SHP77 (cell line): ENCODE measurements around the gene CTBP1.

ENCODE experiments used
- DNase-seq, 2 experiments: peaks; one replicate each; lab custom pipeline; 2025; lab: John Stamatoyannopoulos, UW

Gene CTBP1

GRCh38 chr4:1222938-1223690 is 25.8 kb downstream of the CTBP1 start:
- no peak for DNase-seq

- no peak for DNase-seq
These were observed 26.7 kb downstream of the CTBP1 start for GRCh38 chr4:1222036-1222789.

- DNase-seq: no peak
These were observed 27.6 kb downstream of the CTBP1 start for GRCh38 chr4:1221155-1221870.

DNA sequence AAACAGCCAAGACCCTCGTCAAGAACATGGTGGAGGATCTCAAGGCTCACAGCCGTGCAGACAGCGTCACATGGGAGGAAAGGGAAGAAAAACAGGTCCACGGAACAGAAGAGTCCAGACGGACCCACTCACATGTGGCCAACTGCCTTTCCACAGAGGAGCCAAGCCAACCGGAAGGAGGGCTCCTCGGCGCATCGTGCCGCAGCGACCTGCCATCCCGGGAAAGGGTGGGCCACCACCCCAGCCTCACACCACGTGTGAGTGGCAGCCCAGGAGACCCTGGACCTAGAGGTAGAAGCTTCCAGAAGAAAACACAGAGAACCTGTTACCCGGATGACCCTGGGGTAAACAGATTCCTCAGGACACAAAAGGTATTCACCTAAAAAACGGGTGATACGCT is 28.4 kb downstream of the CTBP1 start:
- no peak for DNase-seq

DNA sequence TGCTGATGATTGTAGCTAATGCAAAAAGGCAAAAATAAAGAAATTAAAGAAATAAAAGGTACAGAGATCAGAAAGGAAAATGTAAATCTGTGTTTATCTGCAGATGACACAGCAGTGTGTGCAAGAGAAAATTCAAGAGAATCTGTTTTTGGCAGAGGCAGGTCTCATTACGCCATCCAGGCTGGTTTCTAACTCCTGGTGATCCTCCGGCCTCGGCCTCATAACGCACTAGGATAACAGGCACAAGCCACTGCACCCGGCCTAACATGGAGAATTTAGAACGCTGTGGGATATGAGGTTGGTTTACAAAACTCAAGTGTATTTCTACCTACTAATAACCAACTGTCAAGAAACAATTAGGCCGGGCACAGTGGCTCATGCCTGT is 29.4 kb downstream of the CTBP1 start:
- DNase-seq: no peak

DNA sequence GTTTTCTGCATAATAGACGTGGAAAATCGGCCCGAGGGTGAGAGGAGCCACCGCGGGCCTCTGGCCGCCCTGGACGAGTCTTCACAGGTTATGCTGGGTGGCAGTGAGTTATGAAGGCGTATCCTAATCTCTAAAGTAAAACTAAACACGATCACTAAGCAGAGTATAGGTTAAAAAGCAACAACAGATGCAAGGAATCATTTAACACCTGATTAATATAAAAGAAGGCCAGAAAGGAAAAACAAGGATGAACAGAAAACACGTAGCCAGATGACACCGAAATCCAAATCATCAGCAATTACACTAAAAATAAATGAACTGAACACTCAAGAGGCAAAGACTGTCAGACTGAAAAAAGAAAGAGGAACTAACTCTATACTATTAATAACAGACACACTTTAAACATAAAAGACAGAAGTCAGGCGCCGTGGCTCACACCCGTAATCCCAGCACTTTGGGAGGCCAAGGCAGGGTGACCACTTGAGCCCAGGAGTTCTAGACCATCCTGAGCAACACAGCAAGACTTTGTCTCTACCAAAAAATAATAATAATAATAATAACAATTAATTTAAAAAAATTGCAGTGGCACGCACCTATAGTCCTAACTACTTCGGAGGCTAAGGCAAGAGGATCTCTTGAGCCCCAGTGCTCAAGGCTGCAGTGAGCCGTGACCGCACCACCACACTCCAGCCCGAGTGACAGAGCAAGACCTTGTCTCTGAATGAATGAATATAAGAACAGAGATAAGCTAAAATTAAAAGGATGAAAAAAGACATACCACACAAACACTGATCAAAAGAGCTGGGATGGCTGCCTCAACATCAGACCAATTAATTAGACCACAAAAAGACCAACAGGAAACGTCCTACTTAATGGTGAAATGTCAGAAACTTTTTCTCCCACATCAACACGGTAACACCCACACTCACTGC is 30.0 kb downstream of the CTBP1 start:
- no peak for DNase-seq

DNA sequence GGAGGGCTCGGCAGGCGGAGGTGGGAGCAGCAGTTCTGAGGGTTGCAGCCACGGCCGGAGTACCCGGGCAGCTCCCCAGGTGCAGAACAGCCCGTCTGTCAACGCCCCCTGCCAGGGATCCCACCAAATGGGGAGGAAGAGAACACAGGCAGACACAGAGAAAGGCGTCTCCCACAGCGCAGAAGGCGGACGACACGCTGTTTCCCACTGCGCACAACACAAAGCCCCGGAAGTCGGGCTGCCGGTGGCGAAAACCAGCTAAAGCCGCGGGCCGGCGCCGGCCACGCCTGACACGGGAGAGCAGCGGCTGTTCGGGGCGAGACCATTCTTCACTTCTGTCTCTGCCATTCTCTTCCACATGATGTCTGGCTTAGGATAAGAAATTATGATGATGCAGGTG is 31.6 kb downstream of the CTBP1 start:
- no peak for DNase-seq

GRCh38 chr4:1216869-1217294 is 32.0 kb downstream of the CTBP1 start:
- DNase-seq: no peak

GRCh38 chr4:1216076-1216614 is 32.8 kb downstream of the CTBP1 start:
- no peak for DNase-seq

DNA sequence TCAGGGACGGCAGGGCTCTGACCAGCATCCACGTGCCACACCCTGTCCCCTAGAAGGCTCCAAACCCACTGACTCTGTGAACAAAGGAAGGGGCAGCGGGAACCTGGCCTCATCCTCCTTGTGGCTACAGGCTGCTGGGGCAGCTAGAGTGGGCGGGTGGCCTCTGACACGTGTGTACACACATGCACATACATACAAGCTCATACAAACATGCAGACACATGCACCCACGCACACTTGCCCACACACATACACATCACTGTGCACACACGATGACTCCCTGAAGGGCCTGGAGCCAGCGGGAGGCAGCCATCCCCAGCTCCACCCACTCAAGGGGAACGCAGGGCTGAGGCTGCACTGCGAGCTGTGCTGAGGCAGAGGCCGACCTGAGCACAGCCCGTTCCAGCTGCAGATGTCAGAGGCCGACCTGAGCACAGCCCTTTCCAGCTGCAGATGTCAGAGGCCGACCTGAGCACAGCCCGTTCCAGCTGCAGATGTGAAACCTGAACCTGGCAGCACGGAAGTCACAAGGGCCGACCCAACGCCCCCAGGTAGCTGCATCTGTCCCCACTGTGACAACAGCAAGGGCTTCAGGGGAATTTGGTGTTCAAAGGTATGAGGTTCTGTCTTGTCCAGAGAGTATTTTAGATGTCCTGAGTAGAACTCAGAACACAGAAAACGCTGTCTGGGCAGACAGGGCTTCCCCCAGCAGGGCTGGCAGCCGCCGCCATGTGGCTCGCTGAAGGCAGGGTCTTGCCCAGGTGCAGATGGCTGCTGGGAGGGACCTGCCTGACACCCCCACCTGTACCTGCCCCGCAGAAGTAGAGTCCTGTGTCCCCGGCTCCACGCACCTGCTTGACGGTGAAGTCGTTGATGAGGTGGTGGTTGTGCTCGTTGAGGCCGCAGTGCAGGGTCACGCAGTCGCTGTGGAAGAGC is 33.5 kb downstream of the CTBP1 start:
- DNase-seq: no peak

GRCh38 chr4:1214101-1215095 is 34.5 kb downstream of the CTBP1 start:
- DNase-seq: no peak

GRCh38 chr4:1213336-1213995 is 35.5 kb downstream of the CTBP1 start:
- no peak for DNase-seq

- no peak for DNase-seq
These were observed 36.2 kb downstream of the CTBP1 start for GRCh38 chr4:1212546-1213335.

DNA sequence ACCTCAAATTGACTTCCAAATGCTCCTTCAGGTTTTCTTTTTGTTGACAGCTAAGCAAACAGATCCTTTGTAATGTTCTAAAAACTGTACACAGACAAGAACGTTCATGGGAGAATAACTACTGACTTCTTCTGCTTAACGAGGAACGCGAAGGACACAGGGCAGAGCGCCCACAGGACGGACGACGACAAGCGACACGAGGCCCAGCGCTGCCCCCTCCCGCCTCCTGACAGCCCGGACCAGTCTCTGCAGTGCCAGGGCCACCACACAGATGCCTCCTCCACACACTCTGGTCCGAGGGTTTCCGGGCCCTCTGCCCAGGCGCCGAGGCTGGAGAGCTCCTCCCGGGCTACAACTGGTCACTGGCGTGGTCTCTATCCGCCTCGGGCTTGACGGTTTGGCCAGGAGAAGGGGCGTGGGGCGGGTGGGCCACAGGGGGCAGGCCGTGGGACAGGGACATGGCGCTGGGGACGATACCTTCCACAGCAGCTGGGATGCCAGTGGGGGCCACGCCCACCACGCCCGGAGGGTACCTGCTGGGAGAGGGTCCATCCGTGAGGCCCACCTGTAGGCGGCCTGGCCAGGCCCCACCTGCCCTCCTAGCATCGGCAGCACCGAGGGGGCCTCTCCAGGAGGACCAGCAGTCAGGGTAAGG is 36.9 kb downstream of the CTBP1 start:
- DNase-seq: no peak

- DNase-seq: no peak
These were observed 37.6 kb downstream of the CTBP1 start for GRCh38 chr4:1211371-1211770.

DNA sequence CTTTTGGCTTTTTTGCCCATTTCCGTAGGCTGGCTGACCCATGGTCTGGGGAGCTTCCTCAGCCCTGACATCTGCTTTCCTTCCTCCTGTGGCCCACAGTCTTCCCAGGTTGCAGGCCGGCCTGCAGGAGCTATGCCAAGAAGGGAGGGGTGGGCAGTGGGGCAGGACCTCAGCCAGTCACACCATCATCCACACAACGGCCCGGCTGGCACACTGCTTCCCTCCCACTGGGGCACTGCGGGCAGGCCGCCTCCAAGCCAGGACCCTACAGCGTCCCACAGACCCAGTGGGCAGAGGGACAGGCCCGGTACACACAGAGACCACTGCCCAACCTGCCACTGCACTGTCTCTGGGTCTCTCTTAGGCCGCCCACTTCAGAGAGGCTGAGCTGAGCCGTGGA is 38.0 kb downstream of the CTBP1 start:
- DNase-seq: no peak

DNA sequence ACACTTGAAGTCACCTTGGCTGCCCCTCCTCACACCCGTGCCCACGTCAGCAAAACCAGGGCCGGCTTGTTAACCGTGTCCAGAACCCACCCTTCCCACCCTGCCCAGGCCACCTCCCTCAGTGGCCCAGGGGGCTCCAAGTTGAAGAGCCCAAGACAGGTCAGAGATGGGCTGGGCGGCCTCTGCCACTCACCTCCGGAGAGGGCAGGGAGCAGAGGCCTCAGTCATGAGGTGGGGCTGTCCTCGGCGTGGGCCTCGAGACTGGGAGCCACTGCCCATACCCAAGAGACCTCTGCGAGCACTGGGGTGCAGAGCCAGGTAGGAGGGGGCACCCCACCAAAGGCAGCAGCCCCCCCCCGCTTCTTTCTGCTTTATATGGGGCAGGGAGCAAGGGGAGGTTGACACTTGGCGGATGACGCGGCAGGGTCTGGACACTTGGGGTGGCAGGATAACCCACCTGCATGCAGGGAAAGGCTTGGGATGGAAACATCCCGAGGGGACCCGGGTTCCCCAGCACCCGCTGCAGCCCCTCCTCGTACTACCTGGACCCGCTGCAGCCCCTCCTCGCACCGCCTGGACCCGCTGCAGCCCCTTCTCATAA is 38.6 kb downstream of the CTBP1 start:
- DNase-seq: no peak
